ENCODE results near the gene DEPDC5. TPM values are rescaled to one million over a fixed set of nuclear protein-coding genes. Genes with fewer than 3 reads are reported as not detected.
A peak's percentile ranks its signal among the peaks of the same experiment; 100 is the strongest.

DEPDC5 gene
- total and polyA plus RNA-seq, 2 experiments from 2014 or later: 6.3 to 7.6 TPM

DNA sequence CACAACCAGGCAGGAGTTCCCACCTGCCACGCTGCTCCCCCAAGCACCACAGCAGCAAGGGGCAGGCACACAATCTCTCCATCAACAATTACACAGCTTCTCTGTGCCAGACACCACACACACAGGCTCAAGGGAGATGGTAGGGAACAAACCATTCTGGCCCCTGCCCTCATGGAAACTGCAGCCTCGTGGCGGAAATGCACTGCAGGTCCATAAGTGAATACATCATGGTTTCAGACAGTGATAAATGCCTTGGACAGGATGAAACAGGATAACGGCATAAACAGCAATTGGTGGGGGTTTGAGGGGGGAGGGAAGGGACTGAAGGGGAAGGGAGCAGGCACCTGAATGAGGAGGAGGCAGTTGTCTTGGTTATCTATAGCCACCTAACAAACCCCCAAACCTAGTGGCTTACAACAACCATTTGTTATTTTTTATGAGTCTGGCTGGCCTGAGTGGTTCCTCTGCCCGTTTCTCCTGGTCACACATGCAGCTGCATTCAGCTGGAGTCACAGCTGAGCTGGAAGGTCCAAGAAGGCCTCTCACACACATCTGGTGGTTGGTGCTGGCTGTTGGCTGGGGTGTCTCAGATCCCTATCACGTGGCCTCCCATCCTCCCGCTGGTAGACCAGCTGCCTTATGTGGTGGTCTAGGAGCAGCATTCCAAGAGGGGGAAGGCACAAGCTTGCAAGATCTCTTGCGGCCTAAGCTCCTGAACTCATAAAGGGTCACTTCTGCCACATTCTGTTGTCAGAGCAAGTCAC, 175.5 kb downstream of the DEPDC5 start:
- no peaks in the 10 kb centered on the region for H4K20me1 ChIP-seq (ENCODE audit: insufficient read depth)
- H3F3A ChIP-seq (ENCODE audit: insufficient read depth): no peaks in the 10 kb centered on the region
- no peak overlapping the region for H3K9ac ChIP-seq
- in situ Hi-C loops (cut with MboI): no loop called here
- TF ChIP-seq EZH2 (IDR thresholded peaks at IDR 0.05; ENCODE audit: insufficient read depth, poor library complexity, severe bottlenecking): no peak
- no peak for TF ChIP-seq EZH2phosphoT487 (IDR thresholded peaks at IDR 0.05; ENCODE audit: insufficient read depth, low read depth)
- peak; percentile 24 for DNase-seq
- H3K4me1 ChIP-seq (ENCODE audit: insufficient read depth): no peaks in the 10 kb centered on the region
- H3K36me3 ChIP-seq (ENCODE audit: low read depth): no peaks in the 10 kb centered on the region
- H3K27me3 ChIP-seq (replicated peaks; ENCODE audit: insufficient read depth): peaks cover 6% of the 10 kb centered on the region; the same call in 1 of the 2 replicates
- H3K9me2 ChIP-seq (ENCODE audit: insufficient read depth): no peaks in the 10 kb centered on the region
- H3K27ac ChIP-seq: no peak overlapping the region
- no peak overlapping the region for H3K4me2 ChIP-seq (ENCODE audit: unreplicated experiment)
- H3K4me3 ChIP-seq: no peak overlapping the region
- H3K9me3 ChIP-seq (ENCODE audit: low read depth): no peaks in the 10 kb centered on the region
- 46% methylated on average over 8 of the region's 8 CpGs for WGBS, 2 experiments (ENCODE audit: low coverage in 1 of 2, low lambda C conversion rate in 2 of 2, missing lambda C conversion rate in 2 of 2)
- no peaks in the 10 kb centered on the region for H3K79me2 ChIP-seq (ENCODE audit: insufficient read depth)
- no peak overlapping the region for H2AFZ ChIP-seq

GRCh38 chr22:31932863-31933262, 179.0 kb downstream of the DEPDC5 start:
- H3K9me2 ChIP-seq (ENCODE audit: insufficient read depth): no peaks in the 10 kb centered on the region
- H3K27me3 ChIP-seq (replicated peaks; ENCODE audit: insufficient read depth): 0 out of 2 replicates have a peak, but pooled peaks cover 3% of the 10 kb centered on the region
- H3K4me1 ChIP-seq (ENCODE audit: insufficient read depth): no peaks in the 10 kb centered on the region
- H3F3A ChIP-seq (ENCODE audit: insufficient read depth): no peaks in the 10 kb centered on the region
- H2AFZ ChIP-seq: no peak overlapping the region
- 71 to 78% methylated on average over 5 of the region's 5 CpGs for WGBS, 2 experiments (ENCODE audit: low coverage in 1 of 2, low lambda C conversion rate in 2 of 2, missing lambda C conversion rate in 2 of 2)
- H3K4me2 ChIP-seq (ENCODE audit: unreplicated experiment): no peak overlapping the region
- no peaks in the 10 kb centered on the region for H3K36me3 ChIP-seq (ENCODE audit: low read depth)
- no peaks in the 10 kb centered on the region for H3K9me3 ChIP-seq (ENCODE audit: low read depth)
- DNase-seq: no peak
- no peak overlapping the region for H3K9ac ChIP-seq
- in situ Hi-C loops (cut with MboI): no loop called here
- no peaks in the 10 kb centered on the region for H3K79me2 ChIP-seq (ENCODE audit: insufficient read depth)
- H3K4me3 ChIP-seq: no peak overlapping the region
- no peaks in the 10 kb centered on the region for H4K20me1 ChIP-seq (ENCODE audit: insufficient read depth)
- H3K27ac ChIP-seq: no peak overlapping the region
- no peak for TF ChIP-seq EZH2phosphoT487 (IDR thresholded peaks at IDR 0.05; ENCODE audit: insufficient read depth, low read depth)
- TF ChIP-seq EZH2 (IDR thresholded peaks at IDR 0.05; ENCODE audit: insufficient read depth, poor library complexity, severe bottlenecking): no peak

GRCh38 chr22:31933406-31933805, 179.6 kb downstream of the DEPDC5 start:
- Histone ChIP-seq H3K27ac (no peak overlapping the region), H3K9ac (no peak overlapping the region), H3K9me3 (ENCODE audit: low read depth) (no peaks in the 10 kb centered on the region), H2AFZ (no peak overlapping the region), H3K4me1 (ENCODE audit: insufficient read depth) (no peaks in the 10 kb centered on the region), H4K20me1 (ENCODE audit: insufficient read depth) (no peaks in the 10 kb centered on the region), H3K4me3 (no peak overlapping the region), H3K79me2 (ENCODE audit: insufficient read depth) (no peaks in the 10 kb centered on the region), H3K27me3 (replicated peaks; ENCODE audit: insufficient read depth) (no peaks in the 10 kb centered on the region), H3F3A (ENCODE audit: insufficient read depth) (no peaks in the 10 kb centered on the region), H3K36me3 (ENCODE audit: low read depth) (no peaks in the 10 kb centered on the region), H3K4me2 (ENCODE audit: unreplicated experiment) (no peak overlapping the region), H3K9me2 (ENCODE audit: insufficient read depth) (no peaks in the 10 kb centered on the region)
- in situ Hi-C loops (cut with MboI): no loop called here
- DNase-seq: no peak
- no peak for TF ChIP-seq EZH2phosphoT487 (IDR thresholded peaks at IDR 0.05; ENCODE audit: insufficient read depth, low read depth)
- TF ChIP-seq EZH2 (IDR thresholded peaks at IDR 0.05; ENCODE audit: insufficient read depth, poor library complexity, severe bottlenecking): no peak
- WGBS, 2 experiments (ENCODE audit: low coverage in 1 of 2, low lambda C conversion rate in 2 of 2, missing lambda C conversion rate in 2 of 2): 82 to 85% methylated on average over 6 of the region's 6 CpGs

DNA sequence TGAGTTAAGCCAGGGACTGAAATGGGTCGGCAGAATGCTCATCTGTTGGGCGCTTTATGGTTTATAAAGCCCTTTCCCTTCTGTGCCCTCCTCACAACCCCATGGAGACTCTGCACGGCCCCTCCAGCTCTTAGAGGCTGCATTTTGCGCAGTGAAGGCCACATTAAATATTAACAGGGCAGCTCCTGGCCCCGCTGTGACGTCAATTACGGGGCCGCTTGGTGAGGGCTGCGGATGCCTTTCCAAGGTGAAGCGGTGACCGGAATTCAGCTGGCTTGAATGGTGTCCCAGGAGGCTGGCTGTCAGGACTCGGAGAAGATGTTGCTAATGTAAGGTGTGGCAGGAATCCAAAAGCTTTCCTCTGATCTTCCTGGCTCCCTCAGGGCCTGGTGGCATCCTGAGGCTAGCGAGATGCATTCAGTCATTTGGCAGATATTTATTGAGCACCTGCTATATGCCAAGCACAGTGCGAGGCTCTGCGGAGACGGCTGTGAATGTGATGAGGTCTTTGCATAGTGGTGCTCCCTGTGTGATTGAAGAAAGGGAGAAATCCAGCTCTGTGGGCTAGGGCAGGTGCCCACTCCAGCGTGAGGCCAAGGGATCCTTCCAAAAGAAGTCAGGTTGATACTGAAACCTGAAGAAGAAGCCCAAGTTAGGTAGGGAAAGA, 180.1 kb downstream of the DEPDC5 start:
- Histone ChIP-seq H3K4me1 (ENCODE audit: insufficient read depth) (no peaks in the 10 kb centered on the region), H3K4me3 (no peak overlapping the region), H3K27ac (no peak overlapping the region), H3F3A (ENCODE audit: insufficient read depth) (no peaks in the 10 kb centered on the region), H3K79me2 (ENCODE audit: insufficient read depth) (no peaks in the 10 kb centered on the region), H3K9me3 (ENCODE audit: low read depth) (no peaks in the 10 kb centered on the region), H4K20me1 (ENCODE audit: insufficient read depth) (no peaks in the 10 kb centered on the region), H3K9ac (no peak overlapping the region), H3K4me2 (ENCODE audit: unreplicated experiment) (no peak overlapping the region), H3K36me3 (ENCODE audit: low read depth) (no peaks in the 10 kb centered on the region), H2AFZ (no peak overlapping the region), H3K27me3 (replicated peaks; ENCODE audit: insufficient read depth) (no peaks in the 10 kb centered on the region), H3K9me2 (ENCODE audit: insufficient read depth) (no peaks in the 10 kb centered on the region)
- no peak for DNase-seq
- TF ChIP-seq EZH2 (IDR thresholded peaks at IDR 0.05; ENCODE audit: insufficient read depth, poor library complexity, severe bottlenecking): no peak
- TF ChIP-seq EZH2phosphoT487 (IDR thresholded peaks at IDR 0.05; ENCODE audit: insufficient read depth, low read depth): no peak
- 88 to 90% methylated on average over 17 of the region's 17 CpGs for WGBS, 2 experiments (ENCODE audit: low coverage in 1 of 2, low lambda C conversion rate in 2 of 2, missing lambda C conversion rate in 2 of 2)
- in situ Hi-C loops (cut with MboI): no loop called here

Data from GM23248 (cell line).